PC-3 (cell line): Measurements from ENCODE around the gene PNMA3. TPM values are rescaled to one million over a fixed set of nuclear protein-coding genes. Genes with fewer than 3 reads are reported as not detected.
A peak's percentile ranks its signal among the peaks of the same experiment; 100 is the strongest.
"Not testable (repeated sequence)": the region's sequence is repeated elsewhere in the genome, so short reads cannot be mapped to it uniquely, and the experiment has no call there.

Source experiments
- ATAC-seq: fragments of 200-7000 bp; cut with Tn5 transposase; 2 replicates; pipeline ENCODE4 v1.9.1; 2020; ENCODE audit warnings: mild to moderate bottlenecking, moderate library complexity
- BruUV-seq: library from RNA; stranded (reverse); fragments of 400-500 nt; replicated peaks from 2 replicates; lab custom pipeline; 2021; lab: Mats Ljungman, UMichigan
- CTCF ChIA-PET: fragments of 300-600 bp; sonication (Branson Sonifier 250); formaldehyde crosslinking; loops from one replicate; lab custom pipeline; 2022; ENCODE audit warnings: antibody characterized with exemption; lab: Charles Lee
- POLR2A ChIA-PET: fragments of 300-600 bp; sonication (Branson Sonifier 250); formaldehyde crosslinking; loops from one replicate; lab custom pipeline; 2022; ENCODE audit warnings: antibody characterized with exemption; ENCODE audit not compliant: unreplicated experiment; lab: Charles Lee
- DNase-seq: peaks from one replicate; pipeline ENCODE4 v3.0.0-alpha.2; 2015
- H2AFZ ChIP-seq: fragments of 300-600 bp; sonication (generic); 2 replicates; pipeline ENCODE4 v1.6.0; 2016; ENCODE audit warnings: antibody characterized with exemption, low read length
- H3F3A ChIP-seq: fragments of 300-600 bp; sonication (generic); one replicate; pipeline ENCODE4 v1.6.0; 2017; ENCODE audit warnings: antibody characterized with exemption, low read length, control low read depth, mild to moderate bottlenecking; ENCODE audit not compliant: unreplicated experiment
- H3K27ac ChIP-seq: fragments of 300-600 bp; sonication (generic); 2 replicates; pipeline ENCODE4 v1.5.1; 2016; ENCODE audit warnings: mild to moderate bottlenecking, low read length
- H3K27me3 ChIP-seq: fragments of 300-600 bp; sonication (generic); 2 replicates; pipeline ENCODE4 v1.6.1; 2016; ENCODE audit warnings: low read length, mixed read lengths
- H3K36me3 ChIP-seq: fragments of 300-600 bp; sonication (generic); 2 replicates; pipeline ENCODE4 v1.6.1; 2016; ENCODE audit warnings: low read depth, mixed run types, low read length, mixed read lengths
- H3K4me1 ChIP-seq: fragments of 300-600 bp; sonication (generic); 2 replicates; pipeline ENCODE4 v1.5.1; 2016; ENCODE audit warnings: low read length; ENCODE audit not compliant: insufficient read depth
- H3K4me2 ChIP-seq: fragments of 300-600 bp; sonication (generic); 2 replicates; pipeline ENCODE4 v1.6.0; 2016; ENCODE audit warnings: low read length
- H3K4me3 ChIP-seq: fragments of 300-600 bp; sonication (generic); 2 replicates; pipeline ENCODE4 v1.5.1; 2016; ENCODE audit warnings: mild to moderate bottlenecking, low read length, mixed read lengths
- H3K79me2 ChIP-seq: fragments of 300-600 bp; sonication (generic); 2 replicates; pipeline ENCODE4 v1.6.1; 2017; ENCODE audit warnings: low read length, mixed read lengths
- H3K9ac ChIP-seq: fragments of 300-600 bp; sonication (generic); 2 replicates; pipeline ENCODE4 v1.6.0; 2016; ENCODE audit warnings: mild to moderate bottlenecking, low read length
- H3K9me2 ChIP-seq: fragments of 300-600 bp; sonication (generic); replicated peaks from 2 replicates; pipeline ENCODE4 v1.6.1; 2016; ENCODE audit warnings: mixed run types, low read length, mixed read lengths
- H3K9me3 ChIP-seq: fragments of 300-600 bp; sonication (generic); 2 replicates; pipeline ENCODE4 v1.6.1; 2016; ENCODE audit warnings: low read length, mixed read lengths
- H4K20me1 ChIP-seq: fragments of 300-600 bp; sonication (generic); 2 replicates; pipeline ENCODE4 v1.6.1; 2016; ENCODE audit warnings: low read length, mixed read lengths
- CTCF ChIP-seq: fragments of 300-600 bp; sonication (generic); conservative IDR thresholded peaks from 2 replicates; pipeline ENCODE4 v1.5.1; 2017; ENCODE audit warnings: antibody characterized with exemption, low read depth, mild to moderate bottlenecking, low read length
- EZH2 ChIP-seq: fragments of 300-600 bp; sonication (generic); IDR thresholded peaks from one replicate; pipeline ENCODE4 v1.6.1; 2017; ENCODE audit warnings: antibody characterized with exemption, mild to moderate bottlenecking, low read length; ENCODE audit not compliant: unreplicated experiment
- EZH2phosphoT487 ChIP-seq: fragments of 300-600 bp; sonication (generic); IDR thresholded peaks from 2 replicates; pipeline ENCODE4 v1.6.1; 2018; ENCODE audit warnings: mild to moderate bottlenecking, antibody characterized with exemption, low read length, borderline replicate concordance
- intact Hi-C: fragments of 100-400 bp; cut with micrococcal nuclease; formaldehyde crosslinking; loops from 2 replicates; pipeline ENCODE4 v1.9.0; 2023
- total RNA-seq: library from RNA; depleted of rRNA; stranded (reverse); fragments of >200 nt; gene quantifications from 2 replicates; pipeline ENCODE4 v1.2.3, GENCODE V29; 2014; rRNA removed

PNMA3 gene
- total RNA-seq, 1 experiment from 2014 or later: not detected

- H3K9me2 ChIP-seq, H3K9ac ChIP-seq, H3F3A ChIP-seq, H3K79me2 ChIP-seq, CTCF ChIA-PET, BruUV-seq, H3K4me3 ChIP-seq, H3K27ac ChIP-seq, H3K4me1 ChIP-seq, H3K4me2 ChIP-seq, DNase-seq, H3K36me3 ChIP-seq, intact Hi-C loops, H4K20me1 ChIP-seq, POLR2A ChIA-PET, ATAC-seq, H3K9me3 ChIP-seq, H2AFZ ChIP-seq: not testable (repeated sequence)
- H3K27me3 ChIP-seq: peaks cover 22% of the 10 kb centered on the region; the same call in 1 of the 2 replicates
Observed at GRCh38 chrX:153083238-153083923, 27.1 kb downstream of the PNMA3 start.

GRCh38 chrX:153102418-153102817 is 46.1 kb downstream of the PNMA3 start:
- intact Hi-C loops: no loop called here
- Histone ChIP-seq H3K9me2 (no peaks in the 10 kb centered on the region), H3K9me3 (no peaks in the 10 kb centered on the region), H3K27ac (no peak overlapping the region), H3F3A (no peaks in the 10 kb centered on the region), H3K4me3 (no peak overlapping the region), H3K4me2 (no peak overlapping the region), H3K79me2 (no peaks in the 10 kb centered on the region), H2AFZ (no peak overlapping the region), H4K20me1 (no peaks in the 10 kb centered on the region), H3K36me3 (no peaks in the 10 kb centered on the region), H3K9ac (no peak overlapping the region), H3K27me3 (no peaks in the 10 kb centered on the region), H3K4me1 (no peaks in the 10 kb centered on the region)
- ATAC-seq (no peak), DNase-seq (peak; percentile 4)
- no TSS peak for BruUV-seq
- ChIA-PET POLR2A (no interaction called here), CTCF (no interaction called here)
- TF ChIP-seq EZH2phosphoT487: no peak
- TF ChIP-seq EZH2: no peak
- no peak for TF ChIP-seq CTCF

- H2AFZ ChIP-seq, H3K9me3 ChIP-seq, intact Hi-C loops, H3K4me1 ChIP-seq, H3K27ac ChIP-seq, POLR2A ChIA-PET, H3K36me3 ChIP-seq, DNase-seq, ATAC-seq, CTCF ChIA-PET, H3F3A ChIP-seq, H3K9ac ChIP-seq, H3K9me2 ChIP-seq, H3K27me3 ChIP-seq, H3K79me2 ChIP-seq, H3K4me2 ChIP-seq, BruUV-seq, H3K4me3 ChIP-seq, H4K20me1 ChIP-seq: not testable (repeated sequence)
Observed at GRCh38 chrX:153104959-153105358, 48.7 kb downstream of the PNMA3 start.

- ATAC-seq, H3K9me2 ChIP-seq, H3K9me3 ChIP-seq, H3K9ac ChIP-seq, BruUV-seq, H3K36me3 ChIP-seq, intact Hi-C loops, CTCF ChIA-PET, H3K79me2 ChIP-seq, H3K27me3 ChIP-seq, H3K4me1 ChIP-seq, POLR2A ChIA-PET, DNase-seq, H3K4me3 ChIP-seq, H2AFZ ChIP-seq, H3K27ac ChIP-seq, H3F3A ChIP-seq, H3K4me2 ChIP-seq, H4K20me1 ChIP-seq: not testable (repeated sequence)
Observed at GRCh38 chrX:153106092-153106801, 50.0 kb downstream of the PNMA3 start.

Other genes with a start within 250 kb of the PNMA3 start
- gene CETN2, start 225.7 kb upstream of the PNMA3 start, total RNA-seq: 40.9 and 42.9 TPM in 2 replicates
- gene NSDHL, start 225.4 kb upstream of the PNMA3 start, total RNA-seq: 32.3 and 33.7 TPM in 2 replicates
- gene ZNF185, start 158.4 kb upstream of the PNMA3 start, total RNA-seq: 68.9 and 77.0 TPM in 2 replicates
- not detected in 2 replicates for gene PNMA5, start 62.4 kb upstream of the PNMA3 start, total RNA-seq
- gene PNMA6A, start 16.0 kb downstream of the PNMA3 start, total RNA-seq: not detected in 2 replicates
- 0.07 TPM in 1 of 2 replicates, not detected in the other for gene MAGEA1, start 122.8 kb downstream of the PNMA3 start, total RNA-seq